ENCODE data around the gene METAP1.
"Not testable (repeated sequence)": the region's sequence is repeated elsewhere in the genome, so short reads cannot be mapped to it uniquely, and the experiment has no call there.

Gene METAP1

GRCh38 chr4:98995183-98996055, at the start of gene METAP1:
METAP1 (plus strand) TSS chr4:98995721; CDS start chr4:98995754, 33 bp downstream.
- DNase-seq, result peak; percentile 97

- DNase-seq, result no peak
These were observed 49.2 kb upstream of the METAP1 start for GRCh38 chr4:98946359-98946758.

- DNase-seq, result no peak
These were observed 44.6 kb upstream of the METAP1 start for GRCh38 chr4:98950925-98951324.

- DNase-seq, result no peak
These were observed 43.8 kb upstream of the METAP1 start for GRCh38 chr4:98951710-98952109.

- DNase-seq, result no peak
These were observed 40.3 kb upstream of the METAP1 start for GRCh38 chr4:98955229-98955628.

GRCh38 chr4:98958065-98958464, 37.5 kb upstream of the METAP1 start:
- DNase-seq, result no peak

GRCh38 chr4:98959411-98959810, 36.1 kb upstream of the METAP1 start:
- no peak for DNase-seq

GRCh38 chr4:98961770-98962169, 33.8 kb upstream of the METAP1 start:
- DNase-seq, result no peak

- DNase-seq, result no peak
These were observed 31.7 kb upstream of the METAP1 start for GRCh38 chr4:98963538-98964433.

- no peak for DNase-seq
These were observed 28.6 kb upstream of the METAP1 start for GRCh38 chr4:98966926-98967325.

- DNase-seq, result no peak
These were observed 27.7 kb upstream of the METAP1 start for GRCh38 chr4:98967786-98968329.

- no peak for DNase-seq
These were observed 25.4 kb upstream of the METAP1 start for GRCh38 chr4:98969878-98970785.

GRCh38 chr4:98976716-98977115, 18.8 kb upstream of the METAP1 start:
- DNase-seq, result no peak

GRCh38 chr4:98977557-98977956, 18.0 kb upstream of the METAP1 start:
- no peak for DNase-seq

- no peak for DNase-seq
These were observed 7.8 kb upstream of the METAP1 start for GRCh38 chr4:98987720-98988119.

- DNase-seq, result not testable (repeated sequence)
These were observed 2.7 kb upstream of the METAP1 start for GRCh38 chr4:98992835-98993234.

- no peak for DNase-seq
These were observed 2.0 kb upstream of the METAP1 start for GRCh38 chr4:98993419-98994071.

GRCh38 chr4:98994474-98995182, 893 bp upstream of the METAP1 start:
- no peak for DNase-seq

GRCh38 chr4:98996056-98996764, 689 bp downstream of the METAP1 start:
- DNase-seq, result peak; percentile 12

- no peak for DNase-seq
These were observed 1.2 kb downstream of the METAP1 start for GRCh38 chr4:98996765-98997068.

- no peak for DNase-seq
These were observed 1.6 kb downstream of the METAP1 start for GRCh38 chr4:98997166-98997565.
